Hindlimb muscle (tissue), 1 donor: ENCODE measurements around the gene PCSK1. TPM values are rescaled to one million over a fixed set of nuclear protein-coding genes. Genes with fewer than 3 reads are reported as not detected.
A peak's percentile ranks its signal among the peaks of the same experiment; 100 is the strongest.
"Not testable (repeated sequence)": the region's sequence is repeated elsewhere in the genome, so short reads cannot be mapped to it uniquely, and the experiment has no call there.

ENCODE experiments used
- DNase-seq: peaks from one replicate; pipeline ENCODE4 v3.0.0-alpha.2; 2013
- polyA plus RNA-seq: library from polyadenylated mRNA; unstranded; fragments of 120-200 nt; gene quantifications from one replicate; pipeline ENCODE4 v1.2.1, GENCODE V29; 2013; ENCODE audit not compliant: insufficient read length

The PCSK1 gene
- polyA plus RNA-seq, 1 donor: 0.04 TPM

DNA sequence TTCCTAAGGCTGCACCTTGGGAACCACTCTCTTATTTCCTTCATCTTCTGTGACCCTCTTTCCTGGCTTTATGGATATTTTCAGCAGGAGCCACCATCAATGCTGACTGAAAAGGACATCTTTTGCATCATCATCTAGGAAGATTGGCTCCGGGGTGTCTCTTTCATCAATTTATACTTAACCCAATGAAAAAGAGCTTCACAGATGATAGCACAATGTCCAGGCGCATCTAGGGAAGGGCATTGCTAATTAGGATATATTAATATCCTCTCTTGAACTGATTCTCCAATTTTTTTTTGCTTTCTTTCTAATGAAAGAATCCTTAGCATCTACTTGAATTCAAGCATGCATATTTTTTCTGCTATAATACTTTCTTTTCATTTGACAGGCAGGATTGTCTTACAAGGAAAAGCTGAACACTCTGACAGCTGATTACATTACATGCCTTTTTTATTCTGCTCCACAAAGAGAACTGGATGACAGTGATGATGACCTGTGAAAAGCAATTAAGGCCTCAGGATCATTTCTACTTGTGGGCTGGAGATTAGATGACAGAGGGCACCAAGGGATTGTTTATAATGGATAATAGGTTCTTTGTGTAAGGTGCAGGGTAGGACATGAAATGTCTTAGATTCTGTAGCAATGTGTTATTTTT is 60.2 kb downstream of the PCSK1 start:
- no peak for DNase-seq

DNA sequence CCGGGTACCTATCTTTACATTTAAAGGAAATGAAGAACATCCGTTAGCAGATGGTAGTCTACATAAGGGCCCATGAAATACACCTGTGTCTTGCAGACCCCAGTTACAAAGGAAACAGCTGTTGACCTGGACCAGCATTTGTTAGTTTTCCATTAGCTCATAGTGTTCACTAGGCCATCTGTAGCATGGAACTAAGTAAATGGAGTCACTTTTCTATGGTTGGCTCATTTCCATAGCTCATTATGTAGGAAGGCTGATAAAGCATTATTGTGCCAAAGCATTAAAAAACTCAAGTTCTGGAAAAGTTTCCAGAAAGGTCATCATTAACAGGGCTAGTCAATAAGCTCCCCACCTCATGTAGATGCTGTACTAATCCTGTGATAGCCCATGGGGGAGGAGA is 62.1 kb downstream of the PCSK1 start:
- no peak for DNase-seq

DNA sequence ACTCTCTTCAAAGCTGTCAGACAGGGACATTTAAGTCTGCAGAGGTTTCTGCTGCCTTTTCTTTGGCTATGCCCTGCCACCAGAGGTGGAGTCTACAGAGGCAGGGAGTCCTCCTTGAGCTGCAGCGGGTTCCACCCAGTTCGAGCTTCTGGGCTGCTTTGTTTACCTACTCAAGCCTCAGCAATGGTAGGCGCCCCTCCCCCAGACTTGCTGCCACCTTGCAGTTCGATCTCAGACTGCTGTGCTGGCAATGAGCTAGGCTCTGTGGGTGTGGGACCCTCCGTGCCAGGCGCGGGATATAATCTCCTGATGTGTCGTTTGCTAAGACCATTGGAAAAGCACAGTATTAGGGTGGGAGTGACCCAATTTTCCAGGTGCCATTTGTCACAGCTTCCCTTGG is 65.7 kb downstream of the PCSK1 start:
- not testable (repeated sequence) for DNase-seq

DNA sequence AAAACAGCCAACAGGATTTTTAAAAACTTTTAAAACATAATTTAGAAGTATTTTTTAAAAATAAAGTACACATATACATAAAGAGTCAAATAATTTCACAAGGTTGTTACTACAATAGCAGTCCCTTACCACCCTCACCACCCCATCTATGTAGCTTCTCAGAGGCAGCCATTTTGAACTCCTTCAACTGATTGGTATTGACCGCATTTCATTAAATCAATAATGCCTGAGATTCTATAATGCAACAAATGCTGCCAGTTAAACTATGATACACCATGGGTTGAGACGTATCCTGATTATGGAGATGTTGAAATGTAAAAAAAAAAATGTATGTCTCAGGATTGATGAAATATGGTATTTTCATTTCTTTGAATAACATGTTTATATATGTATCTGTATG is 78.8 kb downstream of the PCSK1 start:
- no peak for DNase-seq

DNA sequence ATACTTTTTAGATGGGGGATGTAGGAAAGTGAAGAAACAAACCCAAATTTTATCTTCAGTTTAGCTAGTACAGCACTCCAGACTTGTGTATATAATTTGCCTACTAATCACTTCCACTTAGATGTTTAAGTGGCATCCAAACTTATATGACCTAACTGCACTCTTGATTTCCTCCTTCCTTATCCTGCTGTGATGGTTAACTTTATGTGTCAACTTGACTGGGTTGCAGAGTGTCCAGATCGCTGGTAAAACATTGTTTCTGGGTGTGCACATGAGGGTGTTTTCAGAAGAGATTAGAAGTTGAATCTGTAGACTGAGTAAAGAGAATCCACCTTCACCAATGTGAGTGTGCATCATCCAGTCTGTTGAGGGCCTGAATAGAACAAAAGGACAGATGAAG is 79.8 kb downstream of the PCSK1 start:
- DNase-seq: no peak

DNA sequence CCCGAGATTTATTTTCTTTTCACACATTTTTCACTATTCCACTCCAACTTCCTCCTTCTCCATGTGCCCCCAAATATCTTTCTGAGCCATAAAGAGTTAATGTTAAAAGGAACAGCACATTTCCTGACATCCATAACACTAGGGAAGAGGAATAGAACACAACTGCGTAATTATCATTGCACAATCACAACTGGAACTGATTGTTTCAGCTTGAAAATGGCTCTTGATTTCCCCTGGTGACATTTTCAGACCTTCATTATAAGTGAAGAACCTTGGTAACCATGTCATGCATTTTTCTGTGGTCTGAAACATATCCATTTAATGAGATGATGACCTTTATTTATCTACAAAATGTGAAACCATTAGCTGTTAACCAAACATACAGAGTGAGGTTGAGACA is 82.4 kb downstream of the PCSK1 start:
- DNase-seq: no peak

GRCh38 chr5:96348536-96348935 is 84.5 kb downstream of the PCSK1 start:
- DNase-seq: no peak

DNA sequence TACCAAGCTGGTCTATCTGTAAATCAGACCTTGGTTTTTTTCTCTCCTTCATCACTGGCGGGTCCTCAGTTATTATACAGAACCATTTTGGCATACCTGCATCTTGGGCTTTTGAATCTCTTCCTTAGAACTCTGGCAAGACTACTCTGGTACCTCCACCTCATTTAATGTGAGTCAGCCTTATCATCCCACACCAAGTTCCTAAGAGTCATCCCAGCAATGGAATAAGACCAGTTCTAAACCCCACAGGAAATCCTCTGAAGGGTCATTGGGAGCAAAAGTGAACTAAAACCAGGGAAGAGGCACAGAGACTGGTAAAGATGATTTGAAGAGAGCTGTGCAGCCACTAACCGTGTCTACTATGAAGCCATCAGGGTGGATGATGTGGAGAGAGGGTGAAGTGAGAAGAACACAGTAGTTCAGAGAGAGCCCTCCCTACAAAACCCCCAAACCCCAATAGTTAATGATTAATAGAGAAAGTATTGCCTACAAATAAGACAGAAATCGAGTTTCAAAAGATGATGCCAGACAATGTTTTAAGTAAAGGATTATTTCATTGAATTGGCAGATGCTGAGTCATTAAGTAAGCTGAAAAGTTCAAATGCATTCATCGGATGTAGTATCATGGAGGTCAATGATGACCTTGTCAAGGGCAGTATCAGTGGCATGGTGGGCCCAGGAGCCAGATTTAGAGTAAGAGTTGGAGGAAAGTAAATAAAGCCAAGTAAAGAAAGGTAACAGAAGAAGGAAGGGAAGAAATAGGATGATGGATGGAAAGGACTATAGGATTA is 85.4 kb downstream of the PCSK1 start:
- DNase-seq: no peak

DNA sequence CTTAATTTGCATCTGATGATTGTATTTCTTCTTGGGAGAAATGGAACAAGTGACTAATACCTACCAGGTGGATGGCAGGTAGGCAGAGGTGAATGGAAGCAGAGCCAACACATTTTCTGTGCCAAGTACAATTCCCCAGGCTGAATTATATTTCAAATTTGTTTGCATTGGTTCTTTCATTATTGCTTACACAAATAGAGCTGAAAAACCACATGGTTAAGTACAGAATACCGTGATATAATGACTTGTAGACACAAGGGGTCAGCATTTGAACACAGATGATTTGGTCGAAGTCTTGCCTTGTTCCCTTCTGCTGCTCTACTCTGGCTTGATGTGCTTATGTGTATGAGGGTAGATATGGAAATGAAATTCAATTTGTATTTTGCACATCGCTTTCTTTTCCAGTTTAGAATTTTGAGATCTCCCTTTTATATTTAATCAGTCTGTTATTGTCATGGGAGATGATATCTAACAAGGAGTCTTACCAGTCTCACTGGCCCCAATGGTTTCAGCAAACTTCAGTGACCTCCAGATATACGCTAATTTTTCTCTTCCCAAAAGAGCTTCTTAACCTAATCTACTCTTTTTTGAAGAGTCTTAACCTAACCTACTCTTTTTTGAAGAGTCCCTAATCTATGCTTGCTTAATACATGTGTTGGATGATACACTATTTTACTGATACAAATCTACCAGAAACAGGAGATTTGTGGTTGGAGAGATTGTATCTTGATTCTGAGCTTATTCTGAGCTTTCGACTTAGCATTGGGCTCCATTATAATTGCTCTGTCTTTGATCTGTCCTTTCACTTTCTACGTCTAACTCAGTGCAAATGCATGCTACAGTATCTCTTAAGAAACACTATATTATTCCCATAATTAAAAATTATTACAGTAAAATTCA is 88.1 kb downstream of the PCSK1 start:
- DNase-seq: peak; percentile 46

DNA sequence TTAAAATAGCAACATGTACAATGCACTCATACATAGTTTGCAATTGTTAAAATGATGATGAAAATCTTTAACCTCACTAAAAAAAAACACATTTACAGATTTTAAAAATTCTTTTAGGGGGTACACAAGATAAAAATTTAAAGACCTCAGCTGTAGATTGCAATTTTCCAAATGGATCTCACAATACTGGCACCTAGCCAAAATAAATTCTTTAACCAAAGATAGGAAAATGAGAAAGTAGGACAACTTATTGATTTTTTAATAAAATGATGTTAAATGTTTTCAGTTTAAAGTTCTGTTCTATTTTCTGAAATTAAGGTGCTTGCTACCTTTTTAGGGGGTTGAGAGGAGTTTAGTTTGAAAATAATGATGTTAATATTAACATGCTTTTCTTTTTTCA is 90.0 kb downstream of the PCSK1 start:
- DNase-seq: no peak

GRCh38 chr5:96342581-96342980 is 90.5 kb downstream of the PCSK1 start:
- no peak for DNase-seq

Other genes with a start within 250 kb of the PCSK1 start
- 119 TPM for gene CAST, start 229.1 kb upstream of the PCSK1 start, polyA plus RNA-seq